Measurements from ENCODE around the gene CATSPERZ.

The CATSPERZ gene

DNA sequence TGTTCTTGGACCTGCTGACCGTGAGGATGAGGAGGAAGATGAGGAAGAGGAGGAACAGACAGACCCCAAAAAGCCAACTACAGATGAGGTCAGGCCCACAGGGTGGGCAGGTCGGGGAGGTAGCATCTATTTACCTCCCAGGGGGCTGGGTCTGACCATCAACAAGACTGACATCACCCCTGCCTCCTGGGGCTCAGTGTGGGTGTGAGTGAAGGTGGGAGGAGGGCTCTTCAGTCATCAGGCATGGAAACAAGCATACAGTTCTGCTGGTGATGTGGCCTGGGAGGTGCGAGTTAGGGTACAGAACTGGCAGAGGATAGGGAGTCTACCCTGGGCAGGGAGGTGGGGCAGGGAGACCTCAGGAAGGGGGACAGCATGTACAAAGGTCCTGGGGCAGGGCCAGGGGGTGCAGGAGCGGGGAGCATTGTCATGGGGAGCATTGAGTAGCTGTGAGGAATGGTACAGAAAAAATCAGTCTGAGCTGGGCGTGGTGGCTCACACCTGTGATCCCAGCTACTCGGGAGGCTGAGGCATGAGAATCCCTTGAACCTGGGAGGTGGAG is 39.9 kb upstream of the CATSPERZ start:
- Mint-ChIP-seq H3K4me1 (peaks cover 22% of the 10 kb centered on the region), H3K4me3 (peak overlapping the region; percentile 31), H3K36me3 (peaks cover 55% of the 10 kb centered on the region), H3K9me3 (no peaks in the 10 kb centered on the region), H3K27ac (peak overlapping the region; percentile 90)
- DNase-seq (ENCODE audit: low spot score in 2 of 2): no peak
- peak; percentile 56 for ATAC-seq

DNA sequence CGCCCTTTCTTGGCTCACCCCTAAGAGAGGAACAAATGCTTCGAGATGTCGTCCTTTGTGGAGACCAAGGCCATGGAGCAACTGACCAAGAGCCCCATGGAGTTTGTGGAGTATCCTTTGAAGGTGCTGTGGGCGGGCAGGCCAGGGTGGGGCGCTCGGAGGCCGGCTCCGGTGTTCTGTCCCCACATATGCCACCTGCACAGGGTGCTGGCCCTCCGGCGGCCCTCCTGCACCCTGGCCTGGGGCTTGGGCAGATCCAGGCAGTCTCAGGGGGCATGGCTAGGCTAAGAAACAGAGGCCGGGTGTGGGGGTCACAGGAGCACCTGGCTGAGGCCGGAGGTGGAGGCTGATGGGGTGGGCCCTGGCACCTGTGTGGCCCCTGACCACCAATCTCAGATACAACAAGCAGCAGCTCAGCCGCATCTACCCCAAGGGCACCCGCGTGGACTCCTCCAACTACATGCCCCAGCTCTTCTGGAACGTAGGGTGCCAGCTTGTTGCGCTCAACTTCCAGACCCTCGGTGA is 38.5 kb upstream of the CATSPERZ start:
- Mint-ChIP-seq H3K9me3 (no peaks in the 10 kb centered on the region), H3K36me3 (peaks cover 47% of the 10 kb centered on the region), H3K4me3 (no peak overlapping the region), H3K4me1 (peaks cover 22% of the 10 kb centered on the region), H3K27ac (no peak overlapping the region)
- ATAC-seq (no peak), DNase-seq (ENCODE audit: low spot score in 2 of 2) (no peak)

DNA sequence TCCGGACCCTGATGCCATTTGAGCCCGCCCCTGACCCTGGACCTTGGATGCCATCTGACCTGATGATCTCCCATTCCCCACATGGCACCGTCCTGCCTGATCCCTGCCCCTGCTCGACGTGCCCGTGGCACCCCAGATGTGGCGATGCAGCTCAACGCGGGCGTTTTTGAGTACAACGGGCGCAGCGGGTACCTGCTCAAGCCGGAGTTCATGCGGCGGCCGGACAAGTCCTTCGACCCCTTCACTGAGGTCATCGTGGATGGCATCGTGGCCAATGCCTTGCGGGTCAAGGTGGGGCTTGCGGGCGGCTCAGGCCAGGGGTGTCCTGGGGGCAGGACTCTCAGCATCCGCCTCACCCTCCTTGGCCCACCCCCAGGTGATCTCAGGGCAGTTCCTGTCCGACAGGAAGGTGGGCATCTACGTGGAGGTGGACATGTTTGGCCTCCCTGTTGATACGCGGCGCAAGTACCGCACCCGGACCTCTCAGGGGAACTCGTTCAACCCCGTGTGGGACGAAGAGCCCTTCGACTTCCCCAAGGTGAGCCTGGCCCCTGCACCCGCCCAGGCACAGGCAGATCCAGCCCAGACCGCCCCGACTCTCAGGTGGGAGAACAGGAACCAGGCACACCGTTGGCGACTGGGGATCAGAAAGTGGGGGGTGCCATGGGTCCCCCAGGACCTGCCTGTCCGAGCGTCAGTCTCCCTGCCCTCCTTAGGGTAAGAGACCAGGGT is 37.7 kb upstream of the CATSPERZ start:
- ATAC-seq: no peak
- peaks cover 23% of the 10 kb centered on the region for H3K4me1 Mint-ChIP-seq
- H3K9me3 Mint-ChIP-seq: no peaks in the 10 kb centered on the region
- no peak overlapping the region for H3K4me3 Mint-ChIP-seq
- no peak for DNase-seq (ENCODE audit: low spot score in 2 of 2)
- peaks cover 45% of the 10 kb centered on the region for H3K36me3 Mint-ChIP-seq
- peak overlapping the region; percentile 23 for H3K27ac Mint-ChIP-seq

DNA sequence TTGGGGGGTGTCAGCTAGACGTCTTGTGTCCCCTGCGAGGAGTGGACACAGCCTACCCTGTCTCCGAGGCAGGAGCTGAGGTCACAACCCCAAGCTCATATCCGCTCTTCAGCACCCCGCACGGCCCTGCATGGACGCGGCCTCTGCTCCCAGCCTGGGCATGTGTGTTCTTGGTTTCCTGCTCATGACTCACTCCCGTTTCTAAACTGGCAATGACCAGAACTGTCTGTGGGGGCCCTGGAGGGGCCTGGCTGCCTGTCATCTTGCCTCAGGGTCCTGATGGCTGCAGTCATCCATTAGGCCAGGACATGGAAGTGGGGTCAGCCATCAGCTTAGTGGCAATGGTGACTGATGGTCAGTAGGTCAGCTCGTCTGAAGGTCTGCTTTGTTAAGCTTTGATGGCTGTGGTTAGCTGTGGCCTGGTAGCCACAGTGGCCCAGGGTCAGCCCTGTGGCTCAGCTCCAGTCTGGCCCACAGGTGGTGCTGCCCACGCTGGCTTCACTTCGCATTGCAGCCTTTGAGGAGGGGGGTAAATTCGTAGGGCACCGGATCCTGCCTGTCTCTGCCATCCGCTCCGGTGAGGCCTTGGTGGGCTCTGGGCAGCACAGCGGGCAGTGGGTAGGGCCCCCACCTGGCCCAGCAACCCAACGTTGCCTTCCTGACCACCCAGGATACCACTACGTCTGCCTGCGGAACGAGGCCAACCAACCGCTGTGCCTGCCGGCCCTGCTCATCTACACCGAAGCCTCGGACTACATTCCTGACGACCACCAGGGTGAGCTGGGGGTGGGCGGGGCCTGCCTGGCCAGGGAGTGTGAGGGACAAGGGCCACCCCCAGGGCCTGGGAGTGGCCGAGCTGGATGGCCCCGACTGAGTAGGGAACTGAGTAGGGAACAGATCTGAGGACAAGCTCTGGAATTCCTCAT is 36.9 kb upstream of the CATSPERZ start:
- H3K4me1 Mint-ChIP-seq: peaks cover 31% of the 10 kb centered on the region
- no peak overlapping the region for H3K4me3 Mint-ChIP-seq
- no peak for DNase-seq (ENCODE audit: low spot score in 2 of 2)
- ATAC-seq: no peak
- H3K9me3 Mint-ChIP-seq: no peaks in the 10 kb centered on the region
- H3K27ac Mint-ChIP-seq: peak overlapping the region; percentile 23
- H3K36me3 Mint-ChIP-seq: peaks cover 45% of the 10 kb centered on the region

DNA sequence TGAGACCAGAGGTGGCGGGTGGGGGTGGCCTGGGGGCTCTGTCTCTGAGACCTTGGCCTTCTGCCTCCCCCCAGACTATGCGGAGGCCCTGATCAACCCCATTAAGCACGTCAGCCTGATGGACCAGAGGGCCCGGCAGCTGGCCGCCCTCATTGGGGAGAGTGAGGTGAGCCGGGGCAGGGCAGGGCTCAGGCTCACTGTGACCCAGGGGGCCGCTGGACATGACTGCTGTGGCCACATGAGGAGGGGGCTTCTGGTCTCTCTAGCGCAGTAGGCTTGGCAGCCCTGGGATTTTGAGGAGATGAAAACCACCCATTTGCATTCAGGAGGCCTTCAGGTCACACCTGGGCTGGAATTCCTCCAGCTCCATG is 36.2 kb upstream of the CATSPERZ start:
- Mint-ChIP-seq H3K36me3 (peaks cover 51% of the 10 kb centered on the region), H3K4me1 (peaks cover 38% of the 10 kb centered on the region), H3K9me3 (no peaks in the 10 kb centered on the region), H3K27ac (peak overlapping the region; percentile 60), H3K4me3 (no peak overlapping the region)
- no peak for ATAC-seq
- DNase-seq (ENCODE audit: low spot score in 2 of 2): no peak

DNA sequence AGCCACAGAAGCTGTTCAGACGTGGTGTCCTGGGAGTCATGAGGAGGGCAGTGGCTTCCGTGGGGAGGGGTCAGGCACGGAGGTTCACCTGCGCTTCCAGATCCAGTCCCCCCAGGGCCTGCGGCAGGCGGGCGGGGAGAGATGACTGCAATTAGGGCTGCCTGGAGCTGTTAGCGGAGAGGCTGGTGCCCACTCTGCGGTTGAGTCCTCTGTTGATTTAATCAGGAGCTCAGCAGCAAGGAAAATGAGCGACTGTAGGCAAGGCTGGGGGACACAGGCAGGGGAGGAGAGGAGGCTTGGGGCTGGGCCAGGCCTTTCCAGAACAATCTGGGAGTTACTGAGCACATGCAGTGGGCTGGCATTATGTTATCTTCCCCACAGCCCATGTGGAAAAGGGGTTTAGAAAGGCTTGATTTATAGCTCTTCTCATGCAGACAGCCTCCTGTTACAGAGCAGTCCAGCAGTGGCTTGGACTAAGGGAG is 35.7 kb upstream of the CATSPERZ start:
- peak overlapping the region; percentile 60 for H3K27ac Mint-ChIP-seq
- DNase-seq (ENCODE audit: low spot score in 2 of 2) (no peak), ATAC-seq (no peak)
- H3K9me3 Mint-ChIP-seq: no peaks in the 10 kb centered on the region
- H3K4me1 Mint-ChIP-seq: peaks cover 38% of the 10 kb centered on the region
- no peak overlapping the region for H3K4me3 Mint-ChIP-seq
- H3K36me3 Mint-ChIP-seq: peaks cover 51% of the 10 kb centered on the region

DNA sequence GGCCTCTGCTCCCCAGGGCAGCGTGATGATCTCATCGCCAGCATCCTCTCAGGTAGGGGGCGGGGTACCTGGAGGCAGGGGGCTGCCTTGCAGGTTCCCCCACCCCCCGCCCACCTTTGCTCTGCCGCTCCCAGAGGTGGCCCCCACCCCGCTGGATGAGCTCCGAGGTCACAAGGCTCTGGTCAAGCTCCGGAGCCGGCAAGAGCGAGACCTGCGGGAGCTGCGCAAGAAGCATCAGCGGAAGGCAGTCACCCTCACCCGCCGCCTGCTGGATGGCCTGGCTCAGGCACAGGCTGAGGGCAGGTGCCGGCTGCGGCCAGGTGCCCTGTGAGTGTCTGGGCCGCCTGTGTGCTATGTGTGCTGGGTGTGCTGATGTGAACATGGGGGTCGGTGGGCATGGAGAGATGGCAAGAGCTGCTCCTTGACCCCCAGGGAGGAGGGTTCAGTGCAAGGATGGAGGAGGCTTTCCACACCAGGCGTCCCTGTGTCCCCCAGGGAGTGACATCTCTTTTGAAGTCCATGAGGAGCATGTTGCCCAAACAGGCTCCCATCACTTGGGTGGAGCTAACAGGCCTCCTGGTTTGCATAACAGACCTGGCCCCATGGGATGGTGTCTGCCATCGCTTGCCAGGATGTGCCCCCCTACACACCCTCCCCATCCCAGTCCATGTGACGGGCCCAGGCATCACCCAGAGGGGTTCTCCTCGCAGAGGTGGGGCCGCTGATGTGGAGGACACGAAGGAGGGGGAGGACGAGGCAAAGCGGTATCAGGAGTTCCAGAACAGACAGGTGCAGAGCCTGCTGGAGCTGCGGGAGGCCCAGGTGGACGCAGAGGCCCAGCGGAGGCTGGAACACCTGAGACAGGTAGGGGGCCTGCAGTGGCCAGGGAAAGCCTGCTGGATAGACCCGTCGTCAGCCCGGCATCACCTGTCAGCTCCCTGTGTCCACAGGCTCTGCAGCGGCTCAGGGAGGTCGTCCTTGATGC is 34.7 kb upstream of the CATSPERZ start:
- H3K36me3 Mint-ChIP-seq: peaks cover 51% of the 10 kb centered on the region
- no peak overlapping the region for H3K27ac Mint-ChIP-seq
- peaks cover 32% of the 10 kb centered on the region for H3K4me1 Mint-ChIP-seq

DNA sequence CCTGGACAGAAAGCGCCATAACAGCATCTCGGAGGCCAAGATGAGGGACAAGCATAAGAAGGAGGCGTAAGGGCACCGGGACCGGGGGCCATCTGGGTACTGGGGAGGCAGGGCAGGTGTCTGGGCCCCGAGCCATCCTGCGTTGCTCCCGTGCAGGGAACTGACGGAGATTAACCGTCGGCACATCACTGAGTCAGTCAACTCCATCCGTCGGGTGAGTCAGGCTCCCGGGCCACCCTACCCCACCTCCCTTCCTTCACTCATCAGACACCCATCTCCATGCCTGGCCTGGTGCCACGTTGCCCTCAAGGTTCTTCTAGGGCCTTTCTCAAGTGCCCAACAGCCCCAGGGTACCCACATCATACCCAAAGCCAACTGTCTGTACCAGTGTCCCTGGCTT is 33.8 kb upstream of the CATSPERZ start:
- peaks cover 32% of the 10 kb centered on the region for H3K4me1 Mint-ChIP-seq
- H3K27ac Mint-ChIP-seq: peak overlapping the region; percentile 99
- H3K36me3 Mint-ChIP-seq: peaks cover 53% of the 10 kb centered on the region
- H3K4me3 Mint-ChIP-seq: no peak overlapping the region
- DNase-seq (ENCODE audit: low spot score in 2 of 2) (no peak), ATAC-seq (no peak)
- H3K9me3 Mint-ChIP-seq: no peaks in the 10 kb centered on the region

More for the DNA sequence above, 34.7 kb upstream of the CATSPERZ start:
- H3K4me3 Mint-ChIP-seq: no peak overlapping the region
- no peaks in the 10 kb centered on the region for H3K9me3 Mint-ChIP-seq
- no peak for DNase-seq (ENCODE audit: low spot score in 2 of 2)
- ATAC-seq: no peak

DNA sequence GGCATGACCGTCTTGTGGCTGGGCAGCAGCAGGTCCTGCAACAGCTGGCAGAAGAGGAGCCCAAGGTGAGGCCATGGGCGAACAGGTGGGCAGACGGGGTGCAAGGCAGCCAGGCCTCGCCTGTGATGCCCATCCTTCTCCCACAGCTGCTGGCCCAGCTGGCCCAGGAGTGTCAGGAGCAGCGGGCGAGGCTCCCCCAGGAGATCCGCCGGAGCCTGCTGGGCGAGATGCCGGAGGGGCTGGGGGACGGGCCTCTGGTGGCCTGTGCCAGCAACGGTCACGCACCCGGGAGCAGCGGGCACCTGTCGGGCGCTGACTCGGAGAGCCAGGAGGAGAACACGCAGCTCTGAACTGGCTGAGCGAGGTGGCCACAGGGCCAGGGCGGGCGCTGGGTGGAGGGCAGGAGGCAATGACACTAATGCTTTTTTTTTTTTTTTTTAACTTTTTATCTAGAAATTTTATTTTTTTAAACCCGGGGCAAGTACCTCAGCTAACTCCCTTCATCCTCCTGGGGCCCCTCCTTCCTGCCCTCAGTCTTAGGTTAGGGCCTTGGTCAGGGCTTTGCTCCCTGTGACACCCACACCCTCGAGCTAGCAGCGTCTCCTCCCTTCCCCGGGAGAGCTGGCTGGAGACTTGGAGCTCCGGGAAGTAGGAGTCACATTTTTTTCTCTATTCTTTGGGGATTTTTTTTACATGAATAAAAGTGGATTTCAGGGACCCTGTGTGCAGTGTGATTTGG is 32.8 kb upstream of the CATSPERZ start:
- ATAC-seq (no peak), DNase-seq (ENCODE audit: low spot score in 2 of 2) (no peak)
- no peaks in the 10 kb centered on the region for H3K9me3 Mint-ChIP-seq
- peak overlapping the region; percentile 99 for H3K27ac Mint-ChIP-seq
- H3K4me3 Mint-ChIP-seq: peak overlapping the region; percentile 99
- H3K36me3 Mint-ChIP-seq: peaks cover 60% of the 10 kb centered on the region
- H3K4me1 Mint-ChIP-seq: peaks cover 32% of the 10 kb centered on the region

DNA sequence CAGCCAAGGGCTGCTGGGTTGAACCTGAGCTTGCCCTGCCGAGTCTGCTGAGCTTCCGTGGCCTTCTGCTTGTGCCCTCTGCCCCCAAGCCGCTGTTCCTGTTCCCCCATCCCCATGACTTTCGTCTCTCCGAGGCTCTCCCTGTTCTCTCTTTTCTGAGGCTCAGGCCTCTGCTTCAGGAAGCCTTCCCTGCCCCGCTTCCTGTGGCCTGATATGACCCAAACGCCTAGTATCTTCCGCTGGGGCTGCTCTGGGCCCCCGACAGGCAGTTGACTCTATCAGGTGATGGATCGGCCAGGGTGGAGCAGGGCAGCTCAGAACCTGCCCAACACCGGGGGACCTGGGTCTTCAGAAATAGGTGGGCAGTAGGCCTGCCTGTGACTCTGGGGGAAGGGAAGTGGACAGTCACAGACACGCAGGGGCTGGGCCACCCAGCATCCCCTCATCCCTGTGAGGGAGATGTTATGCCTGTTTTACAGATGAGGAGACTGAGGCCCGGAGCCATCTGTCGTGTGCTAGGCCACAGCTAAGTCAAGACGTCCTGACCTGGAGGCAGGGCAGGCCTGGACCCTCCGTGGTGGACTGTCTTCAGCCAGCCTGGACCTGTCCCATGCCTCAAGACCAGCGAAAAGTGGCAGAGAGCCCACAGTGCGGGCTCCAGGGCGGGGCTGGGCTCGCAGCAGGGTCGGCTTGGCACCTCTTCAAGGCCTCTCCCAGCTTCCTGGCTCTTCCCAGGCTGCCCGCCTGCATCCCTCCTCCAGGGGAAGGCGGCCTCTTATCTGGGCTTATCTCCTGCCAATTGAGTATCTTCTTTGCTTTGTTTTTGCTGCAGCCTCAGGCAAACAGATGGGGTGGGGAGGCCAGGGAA is 31.9 kb upstream of the CATSPERZ start:
- H3K36me3 Mint-ChIP-seq: peaks cover 54% of the 10 kb centered on the region
- H3K9me3 Mint-ChIP-seq: no peaks in the 10 kb centered on the region
- H3K27ac Mint-ChIP-seq: peak overlapping the region; percentile 99
- peak overlapping the region; percentile 99 for H3K4me3 Mint-ChIP-seq
- DNase-seq (ENCODE audit: low spot score in 2 of 2): no peak
- ATAC-seq: no peak
- H3K4me1 Mint-ChIP-seq: peaks cover 26% of the 10 kb centered on the region

DNA sequence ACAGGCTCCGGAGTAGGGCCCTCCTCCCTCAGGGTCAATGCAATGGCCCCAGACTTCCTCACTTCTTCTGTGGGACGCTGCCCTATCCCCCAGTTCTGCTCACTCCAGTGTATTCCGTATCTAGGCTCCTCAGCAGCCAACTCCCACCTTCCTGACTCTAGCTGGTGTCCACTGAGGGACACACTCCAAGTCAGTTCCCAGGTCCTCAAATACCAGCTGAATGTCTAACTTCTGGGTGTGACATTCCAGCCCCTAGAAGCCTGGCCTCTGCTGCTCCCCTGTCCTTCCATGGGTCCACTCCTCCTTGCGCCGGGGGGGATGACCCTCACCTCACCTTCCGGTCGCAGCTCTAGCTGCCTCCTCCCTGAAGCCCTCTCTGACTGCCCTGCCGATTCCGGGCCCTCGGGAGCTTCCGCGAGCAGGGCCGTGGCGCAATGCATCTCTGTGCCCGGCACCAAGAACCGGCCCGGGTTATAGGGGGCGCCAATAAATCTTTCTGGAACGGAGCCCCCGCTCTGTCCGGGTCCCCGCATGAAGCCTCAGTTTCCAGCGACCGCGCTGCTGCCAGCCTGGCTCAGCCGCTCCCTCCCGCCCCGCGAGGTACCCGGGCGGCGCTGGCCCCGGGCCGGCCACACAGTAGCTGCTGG is 31.1 kb upstream of the CATSPERZ start:
- H3K27ac Mint-ChIP-seq: peak overlapping the region; percentile 99
- H3K4me1 Mint-ChIP-seq: peaks cover 25% of the 10 kb centered on the region
- H3K4me3 Mint-ChIP-seq: peak overlapping the region; percentile 99
- DNase-seq (ENCODE audit: low spot score in 2 of 2) (peak in 1 of 2 donors; percentile 81), ATAC-seq (peak; percentile 22)
- no peaks in the 10 kb centered on the region for H3K9me3 Mint-ChIP-seq
- H3K36me3 Mint-ChIP-seq: peaks cover 53% of the 10 kb centered on the region

DNA sequence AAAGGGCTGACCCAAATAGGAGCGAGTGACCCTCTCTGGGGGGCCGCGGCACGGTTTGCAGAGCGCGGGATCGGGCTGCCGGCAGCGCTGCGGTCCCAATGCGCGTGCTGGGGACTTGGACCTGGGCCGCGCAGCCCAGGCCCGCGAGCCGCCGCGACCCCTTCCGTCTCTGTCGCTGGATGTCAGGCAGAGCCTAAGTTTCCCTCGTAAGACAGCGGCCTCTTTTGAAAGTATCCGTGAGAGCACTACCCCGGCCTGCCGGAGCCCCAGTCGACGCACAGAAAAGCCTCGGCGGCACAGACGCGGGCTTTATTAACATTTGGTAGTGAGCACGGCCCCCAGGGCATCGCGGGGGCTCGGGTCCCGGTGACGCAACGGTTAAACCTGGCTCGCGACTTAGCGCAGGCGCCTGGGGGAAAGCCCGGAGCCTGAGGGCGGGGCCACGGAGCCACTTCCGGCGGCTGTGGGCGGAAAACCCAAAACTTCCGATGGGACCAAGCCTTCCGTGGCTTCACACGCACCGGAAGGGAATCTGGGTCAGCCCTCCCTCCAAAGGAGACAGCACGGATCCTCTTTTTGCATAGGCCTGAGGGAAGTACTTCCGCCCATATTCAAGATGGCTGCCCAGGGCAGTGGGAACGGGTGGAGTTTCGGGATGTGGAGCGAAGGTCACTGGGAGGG is 30.5 kb upstream of the CATSPERZ start:
- H3K9me3 Mint-ChIP-seq: no peaks in the 10 kb centered on the region
- ATAC-seq (peak; percentile 84), DNase-seq (ENCODE audit: low spot score in 2 of 2) (peak; percentile 95 to 99)
- peaks cover 25% of the 10 kb centered on the region for H3K4me1 Mint-ChIP-seq
- H3K36me3 Mint-ChIP-seq: peaks cover 53% of the 10 kb centered on the region
- H3K27ac Mint-ChIP-seq: peak overlapping the region; percentile 99
- H3K4me3 Mint-ChIP-seq: peak overlapping the region; percentile 99

All from stimulated activated effector memory CD8-positive, alpha-beta T cell treated with anti-CD3 and anti-CD28 coated beads, Interleukin-12 subunit alpha, Interleukin-12 subunit beta, amount 100 ng/mL, for 72 hours (primary cell).